ENCODE data around the gene PLCXD3.

PLCXD3 gene

DNA sequence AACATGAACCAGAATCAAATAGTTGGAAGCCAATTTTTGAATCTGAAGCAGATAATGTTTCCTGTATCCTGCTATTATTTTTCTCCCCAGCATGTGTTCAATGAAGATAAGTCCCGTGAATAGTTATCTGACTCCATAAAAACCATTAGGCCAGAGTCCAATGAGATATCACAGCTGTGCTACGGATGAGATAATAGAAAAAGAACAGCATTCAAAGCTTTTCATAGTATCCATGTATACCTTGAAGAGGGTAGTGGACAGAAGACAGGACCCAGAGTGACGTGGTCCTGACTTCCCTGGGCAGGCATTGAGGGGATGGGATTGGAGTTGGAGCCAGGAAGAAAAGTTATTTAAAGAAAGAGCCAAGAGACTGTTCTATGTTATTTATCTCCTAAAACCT lies 246.4 kb downstream of the PLCXD3 start:
- no peak for DNase-seq
- Mint-ChIP-seq H3K4me3 (no peak overlapping the region), H3K36me3 (ENCODE audit: low read depth) (no peaks in the 10 kb centered on the region), H3K9me3 (no peaks in the 10 kb centered on the region), H3K4me1 (no peaks in the 10 kb centered on the region), H3K27ac (no peak overlapping the region), H3K27me3 (ENCODE audit: low read depth, poor library complexity) (peaks cover 3% of the 10 kb centered on the region)
- TF ChIP-seq CTCF (IDR thresholded peaks at IDR 0.05) = no peak

DNA sequence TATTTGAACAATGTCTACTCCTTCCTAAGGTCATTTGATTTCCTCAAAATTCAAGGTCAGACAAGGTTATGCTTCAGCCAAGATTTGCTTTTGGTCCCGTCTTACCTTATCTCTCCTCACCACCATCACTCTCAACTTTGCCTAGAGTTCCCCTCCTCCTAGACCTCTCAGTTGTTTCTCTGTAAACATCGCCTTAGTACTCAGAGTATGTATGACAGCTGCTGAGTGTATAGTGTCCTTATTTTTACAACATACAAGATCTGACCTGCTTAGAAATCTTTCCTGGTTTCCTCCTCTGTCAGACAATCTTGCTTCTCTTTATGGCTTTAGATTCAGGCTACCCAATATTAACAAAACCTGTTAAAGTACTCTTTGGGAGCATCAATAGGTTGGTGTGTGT lies 247.1 kb downstream of the PLCXD3 start:
- no peak overlapping the region for H3K27ac Mint-ChIP-seq
- H3K9me3 Mint-ChIP-seq = no peaks in the 10 kb centered on the region
- no peaks in the 10 kb centered on the region for H3K4me1 Mint-ChIP-seq

More for the DNA sequence above, 247.1 kb downstream of the PLCXD3 start:
- Mint-ChIP-seq H3K4me3 (no peak overlapping the region), H3K36me3 (ENCODE audit: low read depth) (no peaks in the 10 kb centered on the region), H3K27me3 (ENCODE audit: low read depth, poor library complexity) (peaks cover 3% of the 10 kb centered on the region)
- DNase-seq = no peak
- TF ChIP-seq CTCF (IDR thresholded peaks at IDR 0.05) = no peak

Measured in nephron progenitor cell (in vitro differentiated cells).